Measurements from ENCODE around the gene SLC22A23.

Gene SLC22A23

GRCh38 chr6:3482869-3483268 is 26.0 kb upstream of the SLC22A23 start:
- POLR2A ChIA-PET = no interaction called here
- TF ChIP-seq LEF1 (IDR thresholded peaks at IDR 0.05; ENCODE audit: borderline replicate concordance) = no peak
- no peak for TF ChIP-seq HDGF (IDR thresholded peaks at IDR 0.05; ENCODE audit: borderline replicate concordance)
- TF ChIP-seq ELF4 (IDR thresholded peaks at IDR 0.05) = no peak
- TF ChIP-seq FOXM1 (IDR thresholded peaks at IDR 0.05; ENCODE audit: borderline replicate concordance) = no peak
- TF ChIP-seq ZNF384 (IDR thresholded peaks at IDR 0.05) = no peak
- TF ChIP-seq TARDBP (IDR thresholded peaks at IDR 0.05) = no peak
- TF ChIP-seq FOXA1 (IDR thresholded peaks at IDR 0.05) = no peak
- TF ChIP-seq BHLHE40 (IDR thresholded peaks at IDR 0.05; ENCODE audit: borderline replicate concordance) = no peak
- TF ChIP-seq FOXK2 (IDR thresholded peaks at IDR 0.05) = no peak
- TF ChIP-seq PKNOX1 (IDR thresholded peaks at IDR 0.05) = no peak
- no peak for TF ChIP-seq ARNT (IDR thresholded peaks at IDR 0.05)
- no peak for TF ChIP-seq L3MBTL2 (conservative IDR thresholded peaks at IDR 0.05)
- CTCF ChIA-PET = interaction anchor here (0.9 kb wide), 1 partner anchor 23 kb away, joined by 3 read pairs; no protein-coding TSS in a partner anchor
- DNase-seq (ENCODE audit: extremely low spot score) = no peak

- POLR2A ChIA-PET = no interaction called here
- TF ChIP-seq FOXA1 (IDR thresholded peaks at IDR 0.05) = no peak
- DNase-seq (ENCODE audit: extremely low spot score) = no peak
- CTCF ChIA-PET = no interaction called here
Observed at GRCh38 chr6:3481640-3482039, 24.8 kb upstream of the SLC22A23 start.

- CTCF ChIA-PET = no interaction called here
- DNase-seq (ENCODE audit: extremely low spot score) = no peak
- TF ChIP-seq ZNF384 (IDR thresholded peaks at IDR 0.05) (no peak), BHLHE40 (IDR thresholded peaks at IDR 0.05; ENCODE audit: borderline replicate concordance) (no peak), NFRKB (IDR thresholded peaks at IDR 0.05) (no peak), FOXK2 (IDR thresholded peaks at IDR 0.05) (no peak), L3MBTL2 (conservative IDR thresholded peaks at IDR 0.05) (no peak), HDGF (IDR thresholded peaks at IDR 0.05; ENCODE audit: borderline replicate concordance) (no peak), TARDBP (IDR thresholded peaks at IDR 0.05) (no peak), SP1 (IDR thresholded peaks at IDR 0.05) (no peak), ELF4 (IDR thresholded peaks at IDR 0.05) (no peak), LEF1 (IDR thresholded peaks at IDR 0.05; ENCODE audit: borderline replicate concordance) (no peak), FOXA1 (IDR thresholded peaks at IDR 0.05) (no peak), FOXM1 (IDR thresholded peaks at IDR 0.05; ENCODE audit: borderline replicate concordance) (no peak), SUZ12 (IDR thresholded peaks at IDR 0.05) (no peak), CTBP1 (IDR thresholded peaks at IDR 0.05; ENCODE audit: borderline replicate concordance) (no peak), ARNT (IDR thresholded peaks at IDR 0.05) (no peak), PKNOX1 (IDR thresholded peaks at IDR 0.05) (no peak)
- POLR2A ChIA-PET = no interaction called here
Observed at GRCh38 chr6:3480009-3480408, 23.2 kb upstream of the SLC22A23 start.

GRCh38 chr6:3473773-3474172 is 16.9 kb upstream of the SLC22A23 start:
- no peak for DNase-seq (ENCODE audit: extremely low spot score)
- ChIA-PET CTCF (no interaction called here), POLR2A (no interaction called here)
- TF ChIP-seq HDGF (IDR thresholded peaks at IDR 0.05; ENCODE audit: borderline replicate concordance) (no peak), CTBP1 (IDR thresholded peaks at IDR 0.05; ENCODE audit: borderline replicate concordance) (no peak), PKNOX1 (IDR thresholded peaks at IDR 0.05) (no peak), FOXM1 (IDR thresholded peaks at IDR 0.05; ENCODE audit: borderline replicate concordance) (no peak), BHLHE40 (IDR thresholded peaks at IDR 0.05; ENCODE audit: borderline replicate concordance) (no peak), FOXA1 (IDR thresholded peaks at IDR 0.05) (no peak), L3MBTL2 (conservative IDR thresholded peaks at IDR 0.05) (no peak), ARNT (IDR thresholded peaks at IDR 0.05) (no peak), SP1 (IDR thresholded peaks at IDR 0.05) (no peak), ELF4 (IDR thresholded peaks at IDR 0.05) (no peak), LEF1 (IDR thresholded peaks at IDR 0.05; ENCODE audit: borderline replicate concordance) (no peak), ZNF384 (IDR thresholded peaks at IDR 0.05) (no peak), SUZ12 (IDR thresholded peaks at IDR 0.05) (no peak), FOXK2 (IDR thresholded peaks at IDR 0.05) (no peak), TARDBP (IDR thresholded peaks at IDR 0.05) (no peak), NFRKB (IDR thresholded peaks at IDR 0.05) (no peak)

- TF ChIP-seq LEF1 (IDR thresholded peaks at IDR 0.05; ENCODE audit: borderline replicate concordance) = no peak
- TF ChIP-seq ARNT (IDR thresholded peaks at IDR 0.05) = no peak
- TF ChIP-seq CTBP1 (IDR thresholded peaks at IDR 0.05; ENCODE audit: borderline replicate concordance) = no peak
- TF ChIP-seq FOXK2 (IDR thresholded peaks at IDR 0.05) = no peak
- DNase-seq (ENCODE audit: extremely low spot score) = no peak
- CTCF ChIA-PET = interaction anchor here (0.6 kb wide), 1 partner anchor 15 kb away, joined by 3 read pairs; the partner anchor contains the start of gene SLC22A23
- POLR2A ChIA-PET = no interaction called here
Observed at GRCh38 chr6:3471711-3472110, 14.9 kb upstream of the SLC22A23 start.

GRCh38 chr6:3471286-3471685 is 14.4 kb upstream of the SLC22A23 start:
- POLR2A ChIA-PET = no interaction called here
- DNase-seq (ENCODE audit: extremely low spot score) = no peak
- TF ChIP-seq LEF1 (IDR thresholded peaks at IDR 0.05; ENCODE audit: borderline replicate concordance) (no peak), L3MBTL2 (conservative IDR thresholded peaks at IDR 0.05) (no peak), BHLHE40 (IDR thresholded peaks at IDR 0.05; ENCODE audit: borderline replicate concordance) (no peak), ZNF384 (IDR thresholded peaks at IDR 0.05) (no peak), ARNT (IDR thresholded peaks at IDR 0.05) (no peak), SP1 (IDR thresholded peaks at IDR 0.05) (no peak), CTBP1 (IDR thresholded peaks at IDR 0.05; ENCODE audit: borderline replicate concordance) (no peak), PKNOX1 (IDR thresholded peaks at IDR 0.05) (no peak)
- CTCF ChIA-PET = interaction anchor here (0.6 kb wide), 1 partner anchor 14 kb away, joined by 3 read pairs; the partner anchor contains the start of gene SLC22A23

All from HEK293T (cell line).